HepG2 (cell line): ENCODE measurements around the gene RTBDN. TPM values are rescaled to one million over a fixed set of nuclear protein-coding genes. Genes with fewer than 3 reads are reported as not detected.
A peak's percentile ranks its signal among the peaks of the same experiment; 100 is the strongest.

ENCODE experiments used
- HCFC1 ChIP-seq: fragments of 150-350 bp; IDR thresholded peaks from 2 replicates; pipeline ENCODE4 v1.6.1; 2014; ENCODE audit warnings: low read depth, low read length
- MAZ ChIP-seq, 2 experiments: sonication (generic) in 1 of 2; formaldehyde crosslinking in 1 of 2; IDR thresholded peaks; 2 replicates each; pipeline versions ENCODE4 v1.5.0 to v1.6.1; 2012 to 2020; ENCODE audit warnings: low read depth in 2 of 2, mild to moderate bottlenecking in 2 of 2, borderline replicate concordance in 1 of 2, improper control_type of control experiment in 1 of 2, low read length in 1 of 2, missing genetic modification reagents in 1 of 2, moderate library complexity in 1 of 2
- MBNL3 ChIP-seq: fragments of 250-450 bp; sonication (Bioruptor Pico); conservative IDR thresholded peaks from 2 replicates; pipeline ENCODE4 v1.8.0; 2022; ENCODE audit warnings: mild to moderate bottlenecking, inconsistent platforms
- MXD1 ChIP-seq: sonication (generic); formaldehyde crosslinking; IDR thresholded peaks from 2 replicates; pipeline ENCODE4 v1.4.0; 2020; ENCODE audit warnings: mild to moderate bottlenecking, missing genetic modification reagents
- SNAPC2 ChIP-seq: sonication (generic); formaldehyde crosslinking; IDR thresholded peaks from 2 replicates; pipeline ENCODE4 v1.8.1; 2022; ENCODE audit warnings: mild to moderate bottlenecking, missing genetic modification reagents
- THRA ChIP-seq: sonication (generic); formaldehyde crosslinking; IDR thresholded peaks from 2 replicates; pipeline ENCODE4 v1.4.0; 2020; ENCODE audit warnings: missing genetic modification reagents, borderline replicate concordance
- USF2 ChIP-seq, 2 experiments: sonication (generic) in 1 of 2; formaldehyde crosslinking in 1 of 2; IDR thresholded peaks; 2 replicates each; pipeline versions ENCODE4 v1.5.1 to v1.6.1; 2011 to 2020; ENCODE audit warnings: borderline replicate concordance in 1 of 2, low read depth in 1 of 2, low read length in 1 of 2, mild to moderate bottlenecking in 1 of 2, missing genetic modification reagents in 1 of 2, moderate library complexity in 1 of 2
- ZBTB38 ChIP-seq: sonication (generic); formaldehyde crosslinking; IDR thresholded peaks from 2 replicates; pipeline ENCODE4 v1.5.1; 2020; ENCODE audit warnings: mild to moderate bottlenecking, missing genetic modification reagents
- ZBTB49 ChIP-seq: sonication (generic); formaldehyde crosslinking; IDR thresholded peaks from 2 replicates; pipeline ENCODE4 v1.4.0; 2020; ENCODE audit warnings: missing genetic modification reagents, borderline replicate concordance
- ZFP36 ChIP-seq: fragments of 150-350 bp; IDR thresholded peaks from 2 replicates; pipeline ENCODE4 v1.6.1; 2018; ENCODE audit warnings: borderline replicate concordance, low read length, low read depth; ENCODE audit not compliant: partially characterized antibody
- ZIK1 ChIP-seq: sonication (generic); formaldehyde crosslinking; IDR thresholded peaks from 2 replicates; pipeline ENCODE4 v1.5.0; 2020; ENCODE audit warnings: mild to moderate bottlenecking, low read depth, missing genetic modification reagents, borderline replicate concordance
- ZNF24 ChIP-seq: fragments of 450-650 bp; IDR thresholded peaks from 2 replicates; pipeline ENCODE4 v1.6.1; 2017; ENCODE audit warnings: antibody characterized with exemption, mild to moderate bottlenecking
- ZNF30 ChIP-seq: sonication (generic); formaldehyde crosslinking; IDR thresholded peaks from 2 replicates; pipeline ENCODE4 v1.5.0; 2020; ENCODE audit warnings: mild to moderate bottlenecking, missing genetic modification reagents
- ZNF382 ChIP-seq: sonication (generic); formaldehyde crosslinking; IDR thresholded peaks from 2 replicates; pipeline ENCODE4 v1.5.0; 2020; ENCODE audit warnings: missing genetic modification reagents, mild to moderate bottlenecking, borderline replicate concordance
- ZNF513 ChIP-seq: sonication (generic); formaldehyde crosslinking; conservative IDR thresholded peaks from 2 replicates; pipeline ENCODE4 v1.5.0; 2020; ENCODE audit warnings: missing genetic modification reagents
- ZNF710 ChIP-seq: sonication (generic); formaldehyde crosslinking; IDR thresholded peaks from 2 replicates; pipeline ENCODE4 v1.5.0; 2020; ENCODE audit warnings: mild to moderate bottlenecking, missing genetic modification reagents, borderline replicate concordance
- polyA plus RNA-seq, 8 experiments: library from polyadenylated mRNA; depleted of rRNA in 3 of 8; stranded (reverse) in 7 of 8; unstranded in 1 of 8; fragments of >200 nt; fragmentation: Illumina TruSeq in 4 of 8; extraction: Trizol in 4 of 8; gene quantifications; 2 replicates each; pipeline versions ENCODE4 v1.2.1 to v1.2.3, GENCODE V29; 2011 to 2016; ENCODE audit warnings: low read depth in 4 of 8, missing spikeins in 1 of 8, mixed read lengths in 1 of 8; ENCODE audit not compliant: insufficient read depth in 1 of 8
- total RNA-seq, 5 experiments: library from RNA; depleted of rRNA; stranded (reverse); fragments of >200 nt; fragmentation: Illumina TruSeq; extraction: Trizol; gene quantifications; 2 replicates each; pipeline ENCODE4 v1.2.3, GENCODE V29; 2016; ENCODE audit warnings: low read depth in 1 of 5

Gene RTBDN
- total and polyA plus RNA-seq, 2 of the 13 experiments (the other 11 are each of a cell fraction or from before 2014, with no cell fraction given): 0.27 to 0.48 TPM

- TF ChIP-seq THRA (CRISPR knock-in tag) (no peak; the same call in 1 of the 2 replicates), ZNF24 (0 out of 2 replicates have a peak, but pooled peaks have one; percentile 31), ZBTB49 (no peak), USF2 (IDR thresholded peaks at IDR 0.05; ENCODE audit: low read depth, low read length) (no peak), USF2 (CRISPR knock-in tag; IDR thresholded peaks at IDR 0.05; ENCODE audit: borderline replicate concordance) (peak; percentile 55; the same call in 1 of the 2 replicates), MXD1 (0 out of 2 replicates have a peak, but pooled peaks have one; percentile 8), ZBTB38 (CRISPR knock-in tag) (peak; percentile 69), MAZ (IDR thresholded peaks at IDR 0.05; ENCODE audit: borderline replicate concordance, low read depth, low read length) (peak; percentile 44; the same call in 1 of the 2 replicates), MAZ (CRISPR knock-in tag; IDR thresholded peaks at IDR 0.05; ENCODE audit: low read depth) (peak; percentile 73), ZNF710 (CRISPR knock-in tag) (no peak; the same call in 1 of the 2 replicates), SNAPC2 (CRISPR knock-in tag) (no peak), ZIK1 (CRISPR knock-in tag) (peak; percentile 91), ZFP36 (no peak), ZNF30 (CRISPR knock-in tag) (no peak; the same call in 1 of the 2 replicates), ZNF382 (CRISPR knock-in tag) (no peak), MBNL3 (CRISPR knock-in tag) (no peak), ZNF513 (CRISPR knock-in tag) (peak; percentile 94), HCFC1 (peak; percentile 53; the same call in 1 of the 2 replicates)
These were observed 32.7 kb downstream of the RTBDN start, which contains the start of the genes PRDX2 and THSD8 (continued) for GRCh38 chr19:12801466-12802266.
